ENCODE data around the gene SPON1.

The SPON1 gene

GRCh38 chr11:14288189-14288935 lies 325.8 kb downstream of the SPON1 start:
- Histone ChIP-seq H3K4me3 (ENCODE audit: low read depth, low read length, poor library complexity, severe bottlenecking) (no peak overlapping the region), H3K36me3 (ENCODE audit: insufficient read depth, low read length) (no peaks in the 10 kb centered on the region), H3K27me3 (ENCODE audit: insufficient read depth, low read length) (no peaks in the 10 kb centered on the region), H3K4me1 (ENCODE audit: insufficient read depth, low read length, severe bottlenecking) (no peaks in the 10 kb centered on the region), H4K20me1 (ENCODE audit: insufficient read depth, low read length) (no peaks in the 10 kb centered on the region), H3K9me3 (ENCODE audit: low read length) (no peaks in the 10 kb centered on the region), H3F3A (ENCODE audit: insufficient read depth, low read length) (no peaks in the 10 kb centered on the region), H3K79me2 (ENCODE audit: insufficient read depth, low read length) (no peaks in the 10 kb centered on the region), H2AFZ (ENCODE audit: low read length) (no peak overlapping the region), H3K9me2 (ENCODE audit: low read depth, low read length) (no peaks in the 10 kb centered on the region), H3K4me2 (ENCODE audit: low read length) (no peak overlapping the region), H3K9ac (ENCODE audit: low read length) (no peak overlapping the region), H3K27ac (ENCODE audit: low read depth, low read length, poor library complexity, severe bottlenecking) (no peak overlapping the region)
- TF ChIP-seq EZH2 (IDR thresholded peaks at IDR 0.05; ENCODE audit: borderline replicate concordance, low read length), result no peak
- no peak for TF ChIP-seq CTCF (IDR thresholded peaks at IDR 0.05; ENCODE audit: low read length)

GRCh38 chr11:14290422-14290821 lies 327.9 kb downstream of the SPON1 start:
- H3K4me3 ChIP-seq (ENCODE audit: low read depth, low read length, poor library complexity, severe bottlenecking), result no peak overlapping the region
- no peak overlapping the region for H3K4me2 ChIP-seq (ENCODE audit: low read length)
- no peaks in the 10 kb centered on the region for H3F3A ChIP-seq (ENCODE audit: insufficient read depth, low read length)
- no peak for TF ChIP-seq CTCF (IDR thresholded peaks at IDR 0.05; ENCODE audit: low read length)
- no peak for TF ChIP-seq EZH2 (IDR thresholded peaks at IDR 0.05; ENCODE audit: borderline replicate concordance, low read length)
- H3K9me3 ChIP-seq (ENCODE audit: low read length), result no peaks in the 10 kb centered on the region
- no peaks in the 10 kb centered on the region for H3K4me1 ChIP-seq (ENCODE audit: insufficient read depth, low read length, severe bottlenecking)
- no peaks in the 10 kb centered on the region for H4K20me1 ChIP-seq (ENCODE audit: insufficient read depth, low read length)
- H3K9me2 ChIP-seq (ENCODE audit: low read depth, low read length), result no peaks in the 10 kb centered on the region
- H2AFZ ChIP-seq (ENCODE audit: low read length), result no peak overlapping the region
- no peak overlapping the region for H3K27ac ChIP-seq (ENCODE audit: low read depth, low read length, poor library complexity, severe bottlenecking)
- 0 out of 2 replicates have a peak, but pooled peaks cover 3% of the 10 kb centered on the region for H3K36me3 ChIP-seq (ENCODE audit: insufficient read depth, low read length)
- no peaks in the 10 kb centered on the region for H3K27me3 ChIP-seq (ENCODE audit: insufficient read depth, low read length)
- H3K9ac ChIP-seq (ENCODE audit: low read length), result no peak overlapping the region
- H3K79me2 ChIP-seq (ENCODE audit: insufficient read depth, low read length), result no peaks in the 10 kb centered on the region

- Histone ChIP-seq H3F3A (ENCODE audit: insufficient read depth, low read length) (no peaks in the 10 kb centered on the region), H3K9me3 (ENCODE audit: low read length) (no peaks in the 10 kb centered on the region), H3K4me2 (ENCODE audit: low read length) (no peak overlapping the region), H3K9ac (ENCODE audit: low read length) (no peak overlapping the region), H2AFZ (ENCODE audit: low read length) (no peak overlapping the region), H3K79me2 (ENCODE audit: insufficient read depth, low read length) (no peaks in the 10 kb centered on the region), H3K4me3 (ENCODE audit: low read depth, low read length, poor library complexity, severe bottlenecking) (no peak overlapping the region), H3K9me2 (ENCODE audit: low read depth, low read length) (no peaks in the 10 kb centered on the region), H3K27me3 (ENCODE audit: insufficient read depth, low read length) (no peaks in the 10 kb centered on the region), H3K36me3 (ENCODE audit: insufficient read depth, low read length) (no peaks in the 10 kb centered on the region), H3K27ac (ENCODE audit: low read depth, low read length, poor library complexity, severe bottlenecking) (no peak overlapping the region), H4K20me1 (ENCODE audit: insufficient read depth, low read length) (no peaks in the 10 kb centered on the region), H3K4me1 (ENCODE audit: insufficient read depth, low read length, severe bottlenecking) (peaks cover 15% of the 10 kb centered on the region)
- TF ChIP-seq CTCF (IDR thresholded peaks at IDR 0.05; ENCODE audit: low read length), result no peak
- TF ChIP-seq EZH2 (IDR thresholded peaks at IDR 0.05; ENCODE audit: borderline replicate concordance, low read length), result no peak
Observed at GRCh38 chr11:14299921-14300320, 337.4 kb downstream of the SPON1 start.

All from OCI-LY1 (cell line).